ENCODE data around the gene STK36. TPM values are rescaled to one million over a fixed set of nuclear protein-coding genes. Genes with fewer than 3 reads are reported as not detected.
A peak's percentile ranks its signal among the peaks of the same experiment; 100 is the strongest.

Gene STK36
- total and polyA plus RNA-seq, 4 experiments from 2014 or later = 3.7 to 27.3 (median 15.1) TPM

DNA sequence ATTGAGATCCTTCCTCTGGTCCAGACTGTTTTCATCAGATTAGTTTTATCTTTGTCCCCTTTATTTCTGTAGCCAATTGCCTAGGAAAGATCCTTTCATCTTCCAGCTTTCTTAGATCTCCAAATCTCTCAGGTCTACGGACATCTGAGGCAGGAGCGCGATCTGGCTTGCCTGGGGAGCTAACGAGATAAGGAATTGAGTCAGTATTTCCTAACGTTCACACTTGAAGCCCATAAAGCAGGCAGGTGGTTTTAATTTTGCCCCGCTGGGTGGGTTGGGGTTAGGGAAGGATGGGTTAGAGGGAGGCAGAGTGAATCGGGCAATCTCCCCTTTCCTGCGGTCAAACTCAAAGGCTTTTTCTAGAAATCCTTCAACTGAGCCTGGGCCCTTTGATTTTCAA, 38.0 kb downstream of the STK36 start:
- peaks cover 14 to 26% (median 18%) of the 10 kb centered on the region in 4 donors for H3K4me1 Mint-ChIP-seq
- intact Hi-C loops (cut with micrococcal nuclease) = loop anchor here (1.0 to 5.0 kb wide), 9 partner anchors 38 to 452 kb away; partner anchors contain the start of genes AAMP, BCS1L, CNOT9 and NHEJ1

DNA sequence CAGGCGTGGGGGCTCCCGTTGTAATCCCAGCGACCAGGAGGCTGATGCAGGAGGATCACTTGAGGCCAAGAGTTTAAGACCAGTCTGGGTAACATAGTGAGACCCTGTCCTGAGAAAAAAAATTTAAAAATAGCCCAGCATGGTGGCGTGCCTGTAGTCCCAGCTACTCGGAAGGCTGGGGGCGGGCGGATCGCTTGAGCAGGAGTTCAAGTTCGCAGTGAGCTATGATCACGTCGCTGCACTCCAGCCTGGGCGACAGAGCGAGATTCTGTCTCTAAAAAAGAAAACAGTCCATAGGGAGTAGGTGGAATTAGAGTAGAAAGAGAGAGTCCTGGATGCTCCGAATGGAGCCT, 38.4 kb downstream of the STK36 start:
- peaks cover 14 to 26% (median 18%) of the 10 kb centered on the region in 4 donors for H3K4me1 Mint-ChIP-seq
- Histone ChIP-seq H3K4me3 (ENCODE audit: low read length in 2 of 2) (peak overlapping the region in 1 of 2 donors; percentile 78), H3K36me3 (ENCODE audit: insufficient read depth, low read length) (no peaks in the 10 kb centered on the region), H3K9me3 (ENCODE audit: control insufficient read depth in 1 of 2, low read length in 2 of 2) (no peaks in the 10 kb centered on the region), H3K4me1 (ENCODE audit: insufficient read depth, low read length) (peaks cover 16% of the 10 kb centered on the region), H3K27me3 (ENCODE audit: insufficient read depth, low read length) (no peaks in the 10 kb centered on the region), H3K27ac (ENCODE audit: low read depth, low read length) (no peak overlapping the region)
- DNase-seq = no peak
- H3K9me3 Mint-ChIP-seq = no peaks in the 10 kb centered on the region
- peak overlapping the region in 5 of 7 donors; percentile 79 to 95 (median 88) for H3K27ac Mint-ChIP-seq
- peaks cover 0 to 2% of the 10 kb centered on the region in 2 donors for H3K27me3 Mint-ChIP-seq
- peak overlapping the region; percentile 88 to 98 (median 95) for H3K4me3 Mint-ChIP-seq
- ChIA-PET CTCF (ENCODE audit: partially characterized antibody) (interaction anchor here (0.6 to 2.5 kb wide), 20 partner anchors 8 to 677 kb away, joined by 3 to 28 read pairs (median 3); partner anchors contain the start of genes BCS1L, DNPEP, RNF25 and STK36), POLR2A (ENCODE audit: partially characterized antibody) (interaction anchor here (0.6 to 2.6 kb wide), 9 partner anchors 38 to 491 kb away, joined by 3 to 28 read pairs (median 6); partner anchors contain the start of genes BCS1L, RNF25, STK36 and WNT10A)
- intact Hi-C loops (cut with micrococcal nuclease) = loop anchor here (1.0 to 5.0 kb wide), 9 partner anchors 38 to 452 kb away; partner anchors contain the start of genes AAMP, BCS1L, CNOT9 and NHEJ1
- peaks cover 5 to 6% of the 10 kb centered on the region in 2 donors for H3K36me3 Mint-ChIP-seq

More for the DNA sequence above, 38.0 kb downstream of the STK36 start:
- Histone ChIP-seq H3K27ac (ENCODE audit: low read depth, low read length) (no peak overlapping the region), H3K36me3 (ENCODE audit: insufficient read depth, low read length) (no peaks in the 10 kb centered on the region), H3K27me3 (ENCODE audit: insufficient read depth, low read length) (no peaks in the 10 kb centered on the region), H3K4me1 (ENCODE audit: insufficient read depth, low read length) (peaks cover 16% of the 10 kb centered on the region), H3K9me3 (ENCODE audit: control insufficient read depth in 1 of 2, low read length in 2 of 2) (no peaks in the 10 kb centered on the region), H3K4me3 (ENCODE audit: low read length in 2 of 2) (no peak overlapping the region)
- DNase-seq = no peak
- Mint-ChIP-seq H3K4me3 (peak overlapping the region in 4 of 8 donors; percentile 4 to 51 (median 39)), H3K9me3 (no peaks in the 10 kb centered on the region), H3K36me3 (peaks cover 5 to 6% of the 10 kb centered on the region in 2 donors), H3K27me3 (peaks cover 0 to 2% of the 10 kb centered on the region in 2 donors), H3K27ac (peak overlapping the region in 2 of 7 donors; percentile 35 to 79)
- ChIA-PET CTCF (ENCODE audit: partially characterized antibody) (interaction anchor here (0.6 to 2.5 kb wide), 19 partner anchors 8 to 677 kb away, joined by 3 to 28 read pairs (median 3); partner anchors contain the start of genes BCS1L, DNPEP, RNF25 and STK36), POLR2A (ENCODE audit: partially characterized antibody) (interaction anchor here (0.6 to 2.6 kb wide), 9 partner anchors 38 to 491 kb away, joined by 3 to 28 read pairs (median 6); partner anchors contain the start of genes BCS1L, RNF25, STK36 and WNT10A)

DNA sequence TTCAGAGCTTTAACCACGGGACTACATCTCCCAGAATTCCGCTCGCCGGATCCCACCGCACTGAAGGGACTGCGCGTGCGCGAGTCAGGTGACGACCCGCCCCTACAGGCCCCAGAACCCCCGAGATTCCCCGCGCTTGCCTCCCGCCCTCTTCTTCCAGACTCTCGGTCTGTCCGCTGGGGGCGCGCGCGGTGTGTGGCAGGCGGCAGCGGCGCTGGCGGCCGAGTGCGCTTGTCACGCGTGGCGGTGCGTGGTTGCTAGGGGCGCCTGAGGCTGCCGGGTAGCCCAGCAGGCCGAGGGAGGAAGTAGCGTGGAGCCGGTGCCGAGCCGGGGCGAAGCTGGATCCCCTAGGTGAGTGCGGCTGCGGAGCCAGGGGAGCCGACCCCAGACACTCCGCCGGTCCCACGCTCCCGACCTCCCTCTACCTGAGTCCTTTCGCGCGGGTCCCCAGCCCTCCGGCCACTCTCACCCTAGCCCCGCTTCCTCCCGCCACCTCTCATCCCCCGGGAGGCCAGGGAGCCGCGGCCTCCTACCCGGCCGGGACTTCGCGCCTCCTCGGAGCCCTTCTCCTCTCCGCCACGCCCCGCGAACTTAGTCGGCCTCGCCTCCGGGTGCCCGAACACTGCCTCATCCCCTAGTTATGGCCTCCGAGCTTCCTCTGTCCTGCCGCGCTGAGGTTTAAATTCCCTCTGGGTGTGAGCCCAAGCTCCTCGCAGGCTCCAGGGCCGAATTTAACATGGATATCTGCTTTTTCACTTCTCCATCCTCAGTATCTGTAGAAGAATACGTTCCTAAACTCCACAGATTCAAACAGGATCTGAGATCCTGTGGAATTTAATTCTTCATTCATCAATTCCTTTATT, 39.0 kb downstream of the STK36 start, which contains the start of gene TTLL4:
Gene TTLL4, plus strand, starts transcription at position 149 of the 863 bp plus-strand sequence. CDS start 26,842 bp downstream, outside the sequence.
- H3K4me3 Mint-ChIP-seq = peak within 1 kb of the TSS; percentile 88 to 98 (median 95)
- H3K36me3 Mint-ChIP-seq = peaks cover 7 to 9% of the 10 kb centered on the region in 2 donors
- DNase-seq = peak; percentile 98 to 99 (median 99)
- ChIA-PET POLR2A (ENCODE audit: partially characterized antibody) (interaction anchor here (0.6 to 2.6 kb wide), 10 partner anchors 39 to 492 kb away, joined by 3 to 28 read pairs (median 5); partner anchors contain the start of genes BCS1L, RNF25, STK36 and WNT10A), CTCF (ENCODE audit: partially characterized antibody) (interaction anchor here (0.6 to 2.5 kb wide), 22 partner anchors 8 to 676 kb away, joined by 3 to 28 read pairs (median 3); partner anchors contain the start of genes BCS1L, DNPEP, RNF25 and STK36)
- peaks cover 0 to under 1% of the 10 kb centered on the region in 2 donors for H3K27me3 Mint-ChIP-seq
- Histone ChIP-seq H3K4me1 (ENCODE audit: insufficient read depth, low read length) (peaks cover 16% of the 10 kb centered on the region), H3K36me3 (ENCODE audit: insufficient read depth, low read length) (no peaks in the 10 kb centered on the region), H3K27me3 (ENCODE audit: insufficient read depth, low read length) (no peaks in the 10 kb centered on the region), H3K4me3 (ENCODE audit: low read length in 2 of 2) (peak within 1 kb of the TSS; percentile 55 to 78), H3K27ac (ENCODE audit: low read depth, low read length) (peak within 1 kb of the TSS; percentile 81), H3K9me3 (ENCODE audit: control insufficient read depth in 1 of 2, low read length in 2 of 2) (no peaks in the 10 kb centered on the region)
- intact Hi-C loops (cut with micrococcal nuclease) = loop anchor here (1.0 to 5.0 kb wide), 9 partner anchors 39 to 451 kb away; partner anchors contain the start of genes AAMP, BCS1L, CNOT9 and NHEJ1
- peak within 1 kb of the TSS; percentile 79 to 96 (median 93) for H3K27ac Mint-ChIP-seq
- peaks cover 14 to 26% (median 18%) of the 10 kb centered on the region in 4 donors for H3K4me1 Mint-ChIP-seq
- H3K9me3 Mint-ChIP-seq = no peaks in the 10 kb centered on the region

DNA sequence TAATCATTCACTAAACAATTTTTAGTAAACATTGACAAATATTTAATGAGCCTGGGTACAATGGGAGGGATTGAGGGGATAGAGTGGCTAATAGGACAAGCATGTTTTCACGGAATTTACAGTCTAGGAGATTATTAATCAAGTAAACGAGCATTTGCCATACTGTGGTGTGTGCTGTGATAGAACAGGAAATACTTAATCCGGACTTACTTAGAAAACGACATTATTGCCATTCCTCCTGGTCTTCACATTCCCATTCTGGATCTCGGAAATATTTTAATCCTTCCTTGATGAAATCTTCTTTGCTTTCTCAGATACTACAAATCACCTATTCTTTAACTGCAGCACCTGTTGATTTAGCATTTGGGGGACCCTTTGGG, 39.7 kb downstream of the STK36 start:
- CTCF ChIA-PET (ENCODE audit: partially characterized antibody) = interaction anchor here (1.0 to 2.5 kb wide), 10 partner anchors 10 to 191 kb away, joined by 3 to 28 read pairs (median 6); partner anchors contain the start of genes BCS1L, RNF25, STK36 and ZNF142
- Histone ChIP-seq H3K27me3 (ENCODE audit: insufficient read depth, low read length) (no peaks in the 10 kb centered on the region), H3K27ac (ENCODE audit: low read depth, low read length) (peak overlapping the region; percentile 81), H3K36me3 (ENCODE audit: insufficient read depth, low read length) (no peaks in the 10 kb centered on the region), H3K4me3 (ENCODE audit: low read length in 2 of 2) (peak overlapping the region; percentile 55 to 78), H3K4me1 (ENCODE audit: insufficient read depth, low read length) (peaks cover 16% of the 10 kb centered on the region), H3K9me3 (ENCODE audit: control insufficient read depth in 1 of 2, low read length in 2 of 2) (no peaks in the 10 kb centered on the region)
- Mint-ChIP-seq H3K9me3 (no peaks in the 10 kb centered on the region), H3K4me3 (peak overlapping the region; percentile 88 to 98 (median 95)), H3K4me1 (peaks cover 14 to 26% (median 18%) of the 10 kb centered on the region in 4 donors), H3K27me3 (no peaks in the 10 kb centered on the region), H3K27ac (peak overlapping the region; percentile 79 to 96 (median 93)), H3K36me3 (peaks cover 8 to 11% of the 10 kb centered on the region in 2 donors)
- intact Hi-C loops (cut with micrococcal nuclease) = loop anchor here (2.0 to 5.0 kb wide), 2 partner anchors 315 to 451 kb away; partner anchors contain the start of gene NHEJ1
- POLR2A ChIA-PET (ENCODE audit: partially characterized antibody) = interaction anchor here (1.9 to 2.6 kb wide), 4 partner anchors 39 to 182 kb away, joined by 9 to 28 read pairs (median 15); partner anchors contain the start of genes BCS1L, RNF25, STK36 and WNT10A
- DNase-seq = no peak

DNA sequence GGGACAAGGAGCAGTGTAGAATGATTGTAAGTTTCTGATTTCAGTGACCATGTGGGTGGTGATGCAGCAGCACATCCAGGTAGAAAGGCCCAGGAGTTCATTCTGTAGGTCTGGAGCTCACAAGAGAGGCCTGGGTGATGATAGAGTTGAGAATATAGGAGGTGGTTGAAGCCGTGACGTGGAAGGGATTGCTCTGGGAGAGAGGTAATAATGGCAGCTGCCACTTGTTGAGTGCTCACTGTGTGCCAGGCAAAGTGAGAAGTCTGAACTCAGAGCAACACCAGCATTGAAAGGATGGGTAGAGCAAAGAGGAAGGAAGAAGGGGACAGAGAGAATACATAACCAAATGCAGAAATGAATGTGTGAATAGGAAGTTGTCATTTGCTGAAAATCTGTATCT, 42.0 kb downstream of the STK36 start:
- H3K36me3 Mint-ChIP-seq = peaks cover 11 to 15% of the 10 kb centered on the region in 2 donors
- H3K4me1 Mint-ChIP-seq = peaks cover 16 to 26% (median 19%) of the 10 kb centered on the region in 4 donors
- H3K9me3 Mint-ChIP-seq = no peaks in the 10 kb centered on the region
- Histone ChIP-seq H3K4me1 (ENCODE audit: insufficient read depth, low read length) (peaks cover 16% of the 10 kb centered on the region), H3K27ac (ENCODE audit: low read depth, low read length) (no peak overlapping the region), H3K9me3 (ENCODE audit: control insufficient read depth in 1 of 2, low read length in 2 of 2) (no peaks in the 10 kb centered on the region), H3K36me3 (ENCODE audit: insufficient read depth, low read length) (no peaks in the 10 kb centered on the region), H3K4me3 (ENCODE audit: low read length in 2 of 2) (no peak overlapping the region), H3K27me3 (ENCODE audit: insufficient read depth, low read length) (no peaks in the 10 kb centered on the region)
- no peak overlapping the region for H3K4me3 Mint-ChIP-seq
- ChIA-PET CTCF (ENCODE audit: partially characterized antibody) (interaction anchor here (1.1 kb wide), 1 partner anchor 197 kb away, joined by 3 read pairs; no protein-coding TSS in a partner anchor), POLR2A (ENCODE audit: partially characterized antibody) (no interaction called here)
- intact Hi-C loops (cut with micrococcal nuclease) = loop anchor here (5.0 kb wide), 1 partner anchor 448 kb away; the partner anchor contains the start of gene NHEJ1
- no peak for DNase-seq
- no peaks in the 10 kb centered on the region for H3K27me3 Mint-ChIP-seq
- H3K27ac Mint-ChIP-seq = peak overlapping the region in 1 of 7 donors; percentile 5

DNA sequence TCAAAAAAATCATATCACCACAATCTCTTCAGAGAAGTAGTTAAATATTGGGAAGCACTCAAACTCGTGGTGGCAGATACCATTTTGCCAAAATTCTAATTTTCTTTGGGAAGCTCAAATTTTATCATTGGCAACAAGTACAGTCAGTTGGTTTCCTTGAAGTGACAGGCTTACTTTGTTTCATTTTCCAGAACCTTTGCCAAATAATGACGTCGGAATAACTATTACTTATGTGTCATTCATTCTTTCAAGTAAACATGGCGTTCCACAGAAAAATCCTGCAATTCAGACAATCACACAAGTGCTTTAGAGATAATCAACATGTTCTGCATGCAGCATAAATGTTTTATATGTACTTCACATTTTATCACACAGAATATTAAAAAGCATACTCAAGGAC, 44.2 kb downstream of the STK36 start:
- intact Hi-C loops (cut with micrococcal nuclease) = no loop called here
- Mint-ChIP-seq H3K4me1 (peaks cover 19 to 26% (median 22%) of the 10 kb centered on the region in 4 donors), H3K9me3 (no peaks in the 10 kb centered on the region), H3K36me3 (peaks cover 11 to 15% of the 10 kb centered on the region in 2 donors), H3K27ac (no peak overlapping the region), H3K4me3 (no peak overlapping the region), H3K27me3 (no peaks in the 10 kb centered on the region)
- POLR2A ChIA-PET (ENCODE audit: partially characterized antibody) = no interaction called here
- Histone ChIP-seq H3K36me3 (ENCODE audit: insufficient read depth, low read length) (no peaks in the 10 kb centered on the region), H3K27me3 (ENCODE audit: insufficient read depth, low read length) (no peaks in the 10 kb centered on the region), H3K4me3 (ENCODE audit: low read length in 2 of 2) (no peak overlapping the region), H3K4me1 (ENCODE audit: insufficient read depth, low read length) (peaks cover 11% of the 10 kb centered on the region), H3K9me3 (ENCODE audit: control insufficient read depth in 1 of 2, low read length in 2 of 2) (no peaks in the 10 kb centered on the region), H3K27ac (ENCODE audit: low read depth, low read length) (no peak overlapping the region)
- CTCF ChIA-PET (ENCODE audit: partially characterized antibody) = no interaction called here
- DNase-seq = no peak

Measured in CD4-positive, alpha-beta memory T cell (primary cell).